ENCODE results near the gene CNOT6L.

- TF ChIP-seq CTCF (IDR thresholded peaks at IDR 0.05 in 2 of 3, conservative IDR thresholded peaks at IDR 0.05 in 1 of 3; ENCODE audit: borderline replicate concordance in 1 of 3, insufficient read depth in 1 of 3, low read depth in 2 of 3, low read length in 2 of 3) = no peak
- no peak for TF ChIP-seq CEBPB (IDR thresholded peaks at IDR 0.05; ENCODE audit: low read depth)
- no peak for TF ChIP-seq EGR1 (IDR thresholded peaks at IDR 0.05; ENCODE audit: low read depth)
Observed at GRCh38 chr4:77751764-77752163, 67.4 kb downstream of the CNOT6L start.

Measured in HCT116 (cell line).